IPS-15b (cell line): ENCODE results near the gene CTIF.

ENCODE experiments used
- H3K27me3 ChIP-seq: one replicate; pipeline ENCODE4 v1.6.1; 2013; ENCODE audit warnings: low read length; ENCODE audit not compliant: control insufficient read depth, insufficient read depth
- H3K36me3 ChIP-seq: one replicate; pipeline ENCODE4 v1.6.1; 2013; ENCODE audit warnings: low read length; ENCODE audit not compliant: control insufficient read depth, insufficient read depth
- H3K4me1 ChIP-seq: one replicate; pipeline ENCODE4 v1.6.1; 2013; ENCODE audit warnings: mild to moderate bottlenecking, low read length; ENCODE audit not compliant: control insufficient read depth, insufficient read depth
- H3K4me3 ChIP-seq: one replicate; pipeline ENCODE4 v1.5.1; 2013; ENCODE audit warnings: low read depth, low read length
- H3K9ac ChIP-seq: one replicate; pipeline ENCODE4 v1.6.1; 2013; ENCODE audit warnings: low read depth, mild to moderate bottlenecking, low read length
- H3K9me3 ChIP-seq: one replicate; pipeline ENCODE4 v1.6.1; 2013; ENCODE audit warnings: mild to moderate bottlenecking, low read length; ENCODE audit not compliant: control insufficient read depth, insufficient read depth

The CTIF gene

GRCh38 chr18:48600046-48600445 lies 61.2 kb downstream of the CTIF start:
- Histone ChIP-seq H3K4me3 (no peak overlapping the region), H3K36me3 (no peaks in the 10 kb centered on the region), H3K4me1 (no peaks in the 10 kb centered on the region), H3K9me3 (no peaks in the 10 kb centered on the region), H3K9ac (no peak overlapping the region), H3K27me3 (no peaks in the 10 kb centered on the region)

GRCh38 chr18:48600456-48601090 lies 61.7 kb downstream of the CTIF start:
- no peaks in the 10 kb centered on the region for H3K27me3 ChIP-seq
- no peaks in the 10 kb centered on the region for H3K4me1 ChIP-seq
- H3K9ac ChIP-seq, result no peak overlapping the region
- H3K4me3 ChIP-seq, result no peak overlapping the region
- H3K9me3 ChIP-seq, result no peaks in the 10 kb centered on the region
- no peaks in the 10 kb centered on the region for H3K36me3 ChIP-seq

- no peak overlapping the region for H3K9ac ChIP-seq
- no peak overlapping the region for H3K4me3 ChIP-seq
- H3K36me3 ChIP-seq, result no peaks in the 10 kb centered on the region
- no peaks in the 10 kb centered on the region for H3K9me3 ChIP-seq
- H3K4me1 ChIP-seq, result no peaks in the 10 kb centered on the region
- no peaks in the 10 kb centered on the region for H3K27me3 ChIP-seq
These were observed 62.5 kb downstream of the CTIF start for GRCh38 chr18:48601343-48601742.

- H3K9me3 ChIP-seq, result no peaks in the 10 kb centered on the region
These were observed 64.0 kb downstream of the CTIF start for GRCh38 chr18:48602759-48603390.

GRCh38 chr18:48605408-48605845 lies 66.6 kb downstream of the CTIF start:
- no peaks in the 10 kb centered on the region for H3K4me1 ChIP-seq
- no peak overlapping the region for H3K9ac ChIP-seq
- no peaks in the 10 kb centered on the region for H3K27me3 ChIP-seq
- no peak overlapping the region for H3K4me3 ChIP-seq
- H3K9me3 ChIP-seq, result no peaks in the 10 kb centered on the region
- H3K36me3 ChIP-seq, result no peaks in the 10 kb centered on the region

More at GRCh38 chr18:48602759-48603390, 64.0 kb downstream of the CTIF start:
- Histone ChIP-seq H3K9ac (no peak overlapping the region), H3K4me3 (no peak overlapping the region), H3K27me3 (no peaks in the 10 kb centered on the region), H3K36me3 (no peaks in the 10 kb centered on the region), H3K4me1 (no peaks in the 10 kb centered on the region)

GRCh38 chr18:48607056-48607984 lies 68.5 kb downstream of the CTIF start:
- no peaks in the 10 kb centered on the region for H3K9me3 ChIP-seq
- no peak overlapping the region for H3K4me3 ChIP-seq
- H3K27me3 ChIP-seq, result no peaks in the 10 kb centered on the region
- H3K4me1 ChIP-seq, result no peaks in the 10 kb centered on the region
- no peaks in the 10 kb centered on the region for H3K36me3 ChIP-seq
- no peak overlapping the region for H3K9ac ChIP-seq

GRCh38 chr18:48608581-48608980 lies 69.8 kb downstream of the CTIF start:
- Histone ChIP-seq H3K36me3 (no peaks in the 10 kb centered on the region), H3K9me3 (no peaks in the 10 kb centered on the region), H3K9ac (no peak overlapping the region), H3K4me3 (no peak overlapping the region), H3K27me3 (no peaks in the 10 kb centered on the region), H3K4me1 (no peaks in the 10 kb centered on the region)

- no peaks in the 10 kb centered on the region for H3K27me3 ChIP-seq
- no peaks in the 10 kb centered on the region for H3K36me3 ChIP-seq
- H3K9ac ChIP-seq, result no peak overlapping the region
- H3K4me1 ChIP-seq, result peaks cover 3% of the 10 kb centered on the region
- no peaks in the 10 kb centered on the region for H3K9me3 ChIP-seq
- H3K4me3 ChIP-seq, result no peak overlapping the region
These were observed 70.3 kb downstream of the CTIF start for GRCh38 chr18:48609114-48609513.

- no peak overlapping the region for H3K4me3 ChIP-seq
These were observed 71.3 kb downstream of the CTIF start for GRCh38 chr18:48609820-48610815.

GRCh38 chr18:48611203-48611602 lies 72.4 kb downstream of the CTIF start:
- Histone ChIP-seq H3K27me3 (no peaks in the 10 kb centered on the region), H3K36me3 (no peaks in the 10 kb centered on the region), H3K9ac (no peak overlapping the region), H3K4me1 (peaks cover 3% of the 10 kb centered on the region), H3K9me3 (no peaks in the 10 kb centered on the region), H3K4me3 (no peak overlapping the region)

More at GRCh38 chr18:48609820-48610815, 71.3 kb downstream of the CTIF start:
- Histone ChIP-seq H3K27me3 (no peaks in the 10 kb centered on the region), H3K9ac (no peak overlapping the region), H3K9me3 (no peaks in the 10 kb centered on the region), H3K36me3 (no peaks in the 10 kb centered on the region), H3K4me1 (peaks cover 3% of the 10 kb centered on the region)
